ENCODE data around the gene STAB1. TPM values are rescaled to one million over a fixed set of nuclear protein-coding genes. Genes with fewer than 3 reads are reported as not detected.

STAB1 gene
- total and polyA plus RNA-seq, 12 donors = 17.4 to 231 (median 44.1) TPM

DNA sequence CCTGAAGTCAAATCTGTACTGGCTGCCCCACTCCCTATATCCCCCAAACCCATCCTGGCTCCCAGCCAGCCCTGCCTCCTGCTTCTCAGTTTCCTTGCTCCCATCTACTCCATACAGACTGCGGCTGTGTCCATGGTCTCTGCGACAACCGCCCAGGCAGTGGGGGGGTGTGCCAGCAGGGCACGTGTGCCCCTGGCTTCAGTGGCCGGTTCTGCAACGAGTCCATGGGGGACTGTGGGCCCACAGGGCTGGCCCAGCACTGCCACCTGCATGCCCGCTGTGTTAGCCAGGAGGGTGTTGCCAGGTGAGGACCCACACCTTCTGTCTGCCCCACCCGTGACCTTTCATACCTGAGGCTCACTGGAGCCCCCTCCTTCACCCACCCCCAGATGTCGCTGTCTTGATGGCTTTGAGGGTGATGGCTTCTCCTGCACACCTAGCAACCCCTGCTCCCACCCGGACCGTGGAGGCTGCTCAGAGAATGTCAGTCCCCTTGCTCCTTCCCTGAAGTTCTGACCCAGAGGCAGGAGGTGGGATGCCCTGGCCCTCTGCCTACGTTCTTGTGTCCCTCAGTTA is 14.7 kb downstream of the STAB1 start:
- Histone ChIP-seq H3K4me3 (no peak overlapping the region), H3K36me3 (peaks cover 0 to 99% (median 0%) of the 10 kb centered on the region in 9 donors)
- intact Hi-C loops (cut with DNase I) = no loop called here

DNA sequence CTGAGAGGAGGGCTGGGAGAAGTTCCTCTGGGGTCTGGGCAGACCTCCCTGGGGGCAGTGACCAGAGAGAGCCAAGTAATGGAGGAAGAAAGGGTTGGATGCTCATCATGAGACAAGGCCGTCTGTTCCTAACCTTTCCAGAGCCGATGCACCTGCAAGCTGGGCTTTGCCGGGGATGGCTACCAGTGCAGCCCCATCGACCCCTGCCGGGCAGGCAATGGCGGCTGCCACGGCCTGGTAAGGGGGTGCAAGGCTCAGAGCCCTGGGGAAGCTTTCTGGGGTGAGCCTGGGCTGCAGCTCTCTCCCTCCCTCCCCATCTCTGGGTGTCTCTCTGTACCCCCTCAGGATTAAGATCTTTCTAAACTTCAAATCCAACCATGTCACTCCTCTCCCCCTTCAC is 16.4 kb downstream of the STAB1 start:
- no peaks in the 10 kb centered on the region for H3K27me3 ChIP-seq
- ATAC-seq = no peak
- no peaks in the 10 kb centered on the region for H3K9me3 ChIP-seq
- 90 to 94% methylated on average over 7 of the region's 7 CpGs for WGBS, 2 donors
- H3K36me3 ChIP-seq = peaks cover 0 to 98% (median 0%) of the 10 kb centered on the region in 9 donors
- DNase-seq = no peak
- H3K4me3 ChIP-seq = no peak overlapping the region
- H3K4me1 ChIP-seq = peaks cover 0 to 7% (median 0%) of the 10 kb centered on the region in 9 donors
- no peak for TF ChIP-seq CTCF (IDR thresholded peaks at IDR 0.05)
- no peak overlapping the region for H3K27ac ChIP-seq
- intact Hi-C loops (cut with DNase I) = no loop called here

More for the DNA sequence above, 14.7 kb downstream of the STAB1 start:
- no peaks in the 10 kb centered on the region for H3K9me3 ChIP-seq
- DNase-seq = no peak
- no peaks in the 10 kb centered on the region for H3K27me3 ChIP-seq
- ATAC-seq = no peak
- H3K27ac ChIP-seq = no peak overlapping the region
- no peak for TF ChIP-seq CTCF (IDR thresholded peaks at IDR 0.05)
- WGBS, 2 donors = 78 to 80% methylated on average over 12 of the region's 12 CpGs
- no peaks in the 10 kb centered on the region for H3K4me1 ChIP-seq

GRCh38 chr3:52512105-52512504 is 17.0 kb downstream of the STAB1 start:
- 69 to 73% methylated on average over 8 of the region's 8 CpGs for WGBS, 2 donors
- Histone ChIP-seq H3K4me1 (peaks cover 0 to 7% (median 0%) of the 10 kb centered on the region in 9 donors), H3K27ac (no peak overlapping the region), H3K4me3 (no peak overlapping the region), H3K36me3 (peaks cover 0 to 97% (median 0%) of the 10 kb centered on the region in 9 donors), H3K27me3 (no peaks in the 10 kb centered on the region), H3K9me3 (no peaks in the 10 kb centered on the region)
- ATAC-seq (no peak), DNase-seq (no peak)
- intact Hi-C loops (cut with DNase I) = no loop called here
- TF ChIP-seq CTCF (IDR thresholded peaks at IDR 0.05) = no peak

DNA sequence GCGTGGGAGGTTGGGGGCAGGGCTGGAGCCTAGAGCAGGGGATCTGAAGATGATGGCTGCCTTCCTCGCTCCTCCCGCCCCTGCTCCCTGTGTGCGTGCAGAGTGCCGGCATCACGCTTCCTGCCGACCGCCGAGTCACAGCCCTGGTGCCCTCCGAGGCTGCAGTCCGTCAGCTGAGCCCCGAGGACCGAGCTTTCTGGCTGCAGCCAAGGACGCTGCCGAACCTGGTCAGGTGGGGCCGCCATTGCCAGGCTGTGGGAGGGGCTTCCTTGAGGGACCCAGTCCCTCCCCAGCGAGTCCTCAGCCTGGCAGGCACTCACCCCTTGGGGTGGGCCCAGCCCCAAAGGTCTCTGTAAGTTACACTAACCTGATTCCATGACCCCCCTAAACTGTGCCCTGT is 17.6 kb downstream of the STAB1 start:
- DNase-seq = no peak
- intact Hi-C loops (cut with DNase I) = no loop called here
- Histone ChIP-seq H3K4me1 (peaks cover 0 to 7% (median 0%) of the 10 kb centered on the region in 9 donors), H3K4me3 (no peak overlapping the region), H3K27ac (no peak overlapping the region), H3K27me3 (no peaks in the 10 kb centered on the region), H3K36me3 (peaks cover 0 to 97% (median 0%) of the 10 kb centered on the region in 9 donors), H3K9me3 (no peaks in the 10 kb centered on the region)
- ATAC-seq = no peak
- WGBS, 2 donors = 81 to 89% methylated on average over 17 of the region's 17 CpGs
- TF ChIP-seq CTCF (IDR thresholded peaks at IDR 0.05) = no peak

All from heart right ventricle (tissue), 16 donors.